GM18505 (cell line): ENCODE results near the gene ADAMTS7.
"Not testable (repeated sequence)": the region's sequence is repeated elsewhere in the genome, so short reads cannot be mapped to it uniquely, and the experiment has no call there.

ENCODE experiments used
- ATAC-seq: cut with Tn5 transposase; IDR thresholded peaks from one replicate; pipeline ENCODE4 v1.9.1; 2021; ENCODE audit not compliant: unreplicated experiment
- POLR2A ChIP-seq: IDR thresholded peaks from 4 replicates; pipeline ENCODE4 v1.6.1; 2011; ENCODE audit warnings: borderline replicate concordance; ENCODE audit not compliant: insufficient read depth, insufficient read length; ENCODE audit errors: extremely low read depth

ADAMTS7 gene

GRCh38 chr15:78804391-78804792 lies 6.9 kb downstream of the ADAMTS7 start:
- ATAC-seq, result no peak
- TF ChIP-seq POLR2A, result no peak

- TF ChIP-seq POLR2A, result no peak
- no peak for ATAC-seq
These were observed 10.5 kb downstream of the ADAMTS7 start for GRCh38 chr15:78800806-78801205.

GRCh38 chr15:78800189-78800588 lies 11.1 kb downstream of the ADAMTS7 start:
- no peak for TF ChIP-seq POLR2A
- no peak for ATAC-seq

GRCh38 chr15:78799102-78799501 lies 12.2 kb downstream of the ADAMTS7 start:
- not testable (repeated sequence) for ATAC-seq

GRCh38 chr15:78798355-78798754 lies 12.9 kb downstream of the ADAMTS7 start:
- ATAC-seq, result not testable (repeated sequence)

GRCh38 chr15:78797951-78798350 lies 13.3 kb downstream of the ADAMTS7 start:
- ATAC-seq, result no peak
- TF ChIP-seq POLR2A, result no peak

GRCh38 chr15:78796510-78796909 lies 14.8 kb downstream of the ADAMTS7 start:
- TF ChIP-seq POLR2A, result no peak
- no peak for ATAC-seq

GRCh38 chr15:78795043-78795442 lies 16.2 kb downstream of the ADAMTS7 start:
- no peak for ATAC-seq
- no peak for TF ChIP-seq POLR2A

GRCh38 chr15:78794446-78794845 lies 16.8 kb downstream of the ADAMTS7 start:
- not testable (repeated sequence) for ATAC-seq

GRCh38 chr15:78791357-78791756 lies 19.9 kb downstream of the ADAMTS7 start:
- no peak for ATAC-seq
- TF ChIP-seq POLR2A, result no peak

GRCh38 chr15:78790027-78790426 lies 21.2 kb downstream of the ADAMTS7 start:
- no peak for TF ChIP-seq POLR2A
- no peak for ATAC-seq

GRCh38 chr15:78789615-78790014 lies 21.6 kb downstream of the ADAMTS7 start:
- no peak for ATAC-seq
- TF ChIP-seq POLR2A, result no peak

GRCh38 chr15:78788016-78788660 lies 23.1 kb downstream of the ADAMTS7 start:
- ATAC-seq, result no peak
- TF ChIP-seq POLR2A, result no peak

GRCh38 chr15:78782402-78782801 lies 28.9 kb downstream of the ADAMTS7 start:
- ATAC-seq, result not testable (repeated sequence)

GRCh38 chr15:78781381-78781780 lies 29.9 kb downstream of the ADAMTS7 start:
- not testable (repeated sequence) for ATAC-seq

- ATAC-seq, result not testable (repeated sequence)
These were observed 31.3 kb downstream of the ADAMTS7 start for GRCh38 chr15:78779975-78780374.

GRCh38 chr15:78779176-78779785 lies 32.0 kb downstream of the ADAMTS7 start:
- ATAC-seq, result not testable (repeated sequence)
